ENCODE results near the gene KIF2C. TPM values are rescaled to one million over a fixed set of nuclear protein-coding genes. Genes with fewer than 3 reads are reported as not detected.

The KIF2C gene
- total and polyA plus RNA-seq, 9 of the 15 experiments (the other 6 are each of a cell fraction or from before 2014, with no cell fraction given), result 84.9 to 226 (median 169) TPM

DNA sequence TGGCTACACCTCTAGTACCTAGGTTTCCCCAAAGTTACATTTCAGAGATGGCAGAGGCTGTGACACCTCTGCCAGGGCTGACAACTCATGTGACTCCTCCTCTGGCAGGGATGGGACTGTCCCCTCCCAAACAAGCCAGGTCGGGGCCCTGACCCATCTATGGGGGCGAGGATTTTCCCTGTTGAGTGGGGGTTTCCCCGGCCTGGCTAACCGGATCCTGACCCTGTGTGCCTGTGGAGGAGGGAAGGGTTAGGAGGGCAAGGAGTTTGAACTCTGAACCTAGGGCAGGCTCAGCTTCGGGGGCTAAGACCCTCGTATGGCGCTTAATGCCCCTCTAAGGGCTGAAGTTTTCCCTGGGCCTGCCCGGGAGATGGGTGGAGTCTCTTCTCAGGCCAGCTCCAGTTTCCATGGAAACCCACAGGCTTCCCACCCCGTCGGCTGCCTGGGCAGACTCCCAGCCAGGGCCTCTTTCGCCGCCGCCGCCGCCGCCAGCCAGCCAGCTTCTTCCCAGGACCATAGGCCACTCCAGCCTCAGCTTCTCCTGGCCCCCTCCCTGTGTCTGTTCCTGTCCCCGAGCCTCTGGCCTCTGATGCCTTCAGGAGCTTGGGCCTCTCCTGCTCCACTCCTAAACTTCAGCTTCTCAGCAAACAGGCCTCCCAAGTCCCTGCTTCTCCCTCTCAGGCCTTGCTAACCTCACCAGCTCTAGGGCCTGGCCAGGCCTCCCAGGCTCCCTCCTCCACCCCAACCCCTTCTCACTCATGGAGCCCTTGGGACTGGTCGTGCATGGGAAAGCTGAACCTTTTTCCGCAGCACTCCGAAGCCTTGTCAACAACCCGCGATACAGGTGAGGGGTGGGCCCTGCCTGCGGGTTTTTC is 68.7 kb downstream of the KIF2C start, which contains the start of gene BTBD19 (continued):
- TF ChIP-seq, protein P1, sequence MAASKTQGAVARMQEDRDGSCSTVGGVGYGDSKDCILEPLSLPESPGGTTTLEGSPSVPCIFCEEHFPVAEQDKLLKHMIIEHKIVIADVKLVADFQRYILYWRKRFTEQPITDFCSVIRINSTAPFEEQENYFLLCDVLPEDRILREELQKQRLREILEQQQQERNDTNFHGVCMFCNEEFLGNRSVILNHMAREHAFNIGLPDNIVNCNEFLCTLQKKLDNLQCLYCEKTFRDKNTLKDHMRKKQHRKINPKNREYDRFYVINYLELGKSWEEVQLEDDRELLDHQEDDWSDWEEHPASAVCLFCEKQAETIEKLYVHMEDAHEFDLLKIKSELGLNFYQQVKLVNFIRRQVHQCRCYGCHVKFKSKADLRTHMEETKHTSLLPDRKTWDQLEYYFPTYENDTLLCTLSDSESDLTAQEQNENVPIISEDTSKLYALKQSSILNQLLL (CRISPR knock-in tag; IDR thresholded peaks at IDR 0.05; ENCODE audit: borderline replicate concordance), result 0 out of 2 replicates have a peak, but pooled peaks have one; percentile 2
- TF ChIP-seq, protein P2, sequence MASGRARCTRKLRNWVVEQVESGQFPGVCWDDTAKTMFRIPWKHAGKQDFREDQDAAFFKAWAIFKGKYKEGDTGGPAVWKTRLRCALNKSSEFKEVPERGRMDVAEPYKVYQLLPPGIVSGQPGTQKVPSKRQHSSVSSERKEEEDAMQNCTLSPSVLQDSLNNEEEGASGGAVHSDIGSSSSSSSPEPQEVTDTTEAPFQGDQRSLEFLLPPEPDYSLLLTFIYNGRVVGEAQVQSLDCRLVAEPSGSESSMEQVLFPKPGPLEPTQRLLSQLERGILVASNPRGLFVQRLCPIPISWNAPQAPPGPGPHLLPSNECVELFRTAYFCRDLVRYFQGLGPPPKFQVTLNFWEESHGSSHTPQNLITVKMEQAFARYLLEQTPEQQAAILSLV (tag; IDR thresholded peaks at IDR 0.05), result peak; percentile 80
- TF ChIP-seq HLTF (IDR thresholded peaks at IDR 0.05) (0 out of 2 replicates have a peak, but pooled peaks have one; percentile 77), ZFP30 (CRISPR knock-in tag; IDR thresholded peaks at IDR 0.05; ENCODE audit: borderline replicate concordance) (no peak), SAP30 (IDR thresholded peaks at IDR 0.05; ENCODE audit: borderline replicate concordance, insufficient read depth, low read depth, low read length, poor library complexity, severe bottlenecking) (peak; percentile 29), RBFOX2 (IDR thresholded peaks at IDR 0.05; ENCODE audit: low read depth, low read length) (peak; percentile 69), ARID4B (CRISPR knock-in tag; IDR thresholded peaks at IDR 0.05) (0 out of 2 replicates have a peak, but pooled peaks have one; percentile 44), ZNF507 (tag; conservative IDR thresholded peaks at IDR 0.05) (no peak), PHTF2 (CRISPR knock-in tag; IDR thresholded peaks at IDR 0.05) (0 out of 2 replicates have a peak, but pooled peaks have one; percentile 40), ZNF75A (CRISPR knock-in tag; IDR thresholded peaks at IDR 0.05) (peak; percentile 53; the same call in 1 of the 2 replicates), CHD2 (IDR thresholded peaks at IDR 0.05; ENCODE audit: low read depth, low read length) (no peak), RFX5 (IDR thresholded peaks at IDR 0.05; ENCODE audit: low read depth, low read length) (no peak), SP1 (CRISPR knock-in tag; IDR thresholded peaks at IDR 0.05) (no peak), ESRRB (CRISPR knock-in tag; IDR thresholded peaks at IDR 0.05; ENCODE audit: borderline replicate concordance) (peak; percentile 41; the same call in 1 of the 2 replicates), RCOR1 (IDR thresholded peaks at IDR 0.05; ENCODE audit: borderline replicate concordance in 1 of 2, low read depth in 2 of 2, low read length in 2 of 2) (0 out of 4 replicates have a peak, but pooled peaks of 1 of the 2 experiments have one; percentile 1), ETV6 (IDR thresholded peaks at IDR 0.05; ENCODE audit: borderline replicate concordance in 1 of 2, low read depth in 2 of 2, low read length in 1 of 2) (no peak; a peak in 1 of 4 replicates), ETV6 (CRISPR knock-in tag; IDR thresholded peaks at IDR 0.05; ENCODE audit: borderline replicate concordance) (no peak), MTA2 (IDR thresholded peaks at IDR 0.05; ENCODE audit: low read depth) (no peak), PHF8 (IDR thresholded peaks at IDR 0.05; ENCODE audit: borderline replicate concordance, low read length) (peak; percentile 57; the same call in 1 of the 2 replicates), HIVEP1 (CRISPR knock-in tag; IDR thresholded peaks at IDR 0.05) (no peak), TSC22D4 (tag; IDR thresholded peaks at IDR 0.05) (no peak)

Data from K562 (cell line).